ENCODE data around the gene MED29.

GRCh38 chr19:39356647-39357046, 34.5 kb upstream of the MED29 start:
- TF ChIP-seq EZH2 (IDR thresholded peaks at IDR 0.05; ENCODE audit: borderline replicate concordance, insufficient read depth, low read depth, low read length, poor library complexity, severe bottlenecking) (no peak), CTCF (IDR thresholded peaks at IDR 0.05) (no peak)

Data from B cell (primary cell).